ENCODE results near the gene CDC42BPG. TPM values are rescaled to one million over a fixed set of nuclear protein-coding genes. Genes with fewer than 3 reads are reported as not detected.
"Not testable (repeated sequence)": the region's sequence is repeated elsewhere in the genome, so short reads cannot be mapped to it uniquely, and the experiment has no call there.

Gene CDC42BPG
- total RNA-seq, 1 donor from 2014 or later: 5.7 TPM

DNA sequence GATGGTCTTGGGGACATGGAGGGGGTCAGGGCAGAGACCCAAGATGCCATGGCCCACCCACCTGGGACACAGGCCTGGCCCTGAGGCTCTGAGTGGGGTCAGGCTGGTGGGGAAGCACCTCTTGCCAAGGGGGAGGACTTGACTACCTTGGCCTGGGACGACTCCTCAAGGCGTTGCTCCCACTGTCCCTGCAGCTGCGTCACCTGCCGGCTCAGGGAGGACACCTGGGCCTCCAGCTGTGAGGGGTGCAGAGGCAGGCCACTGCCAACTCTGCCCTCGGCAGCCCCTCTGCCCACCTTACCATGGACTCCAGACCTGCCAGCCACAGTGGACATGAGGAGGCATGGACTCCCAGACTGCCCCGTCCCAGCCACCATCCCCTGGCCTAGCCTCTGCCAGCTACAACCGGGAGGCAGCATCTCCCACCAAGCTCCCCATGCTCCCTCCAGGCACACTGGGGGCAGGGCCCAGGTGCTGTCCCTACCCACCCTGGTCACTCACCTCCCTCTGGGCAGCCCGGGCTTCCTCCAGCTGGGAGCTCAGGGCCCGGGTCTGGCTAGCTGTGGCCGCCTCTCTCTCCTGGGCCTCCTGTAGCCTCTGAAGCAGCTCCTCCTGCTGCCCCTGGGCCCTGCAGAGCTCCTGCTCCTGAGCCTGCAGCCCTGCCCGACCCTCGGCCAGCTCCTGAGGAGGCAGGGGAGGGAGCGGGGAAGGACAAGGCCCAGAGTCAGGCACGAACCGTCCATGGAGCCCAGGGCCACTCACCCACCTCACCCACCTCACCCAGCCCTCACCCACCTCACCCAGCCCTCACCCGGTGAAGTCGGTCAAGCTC is 8.6 kb downstream of the CDC42BPG start:
- no peak for DNase-seq

DNA sequence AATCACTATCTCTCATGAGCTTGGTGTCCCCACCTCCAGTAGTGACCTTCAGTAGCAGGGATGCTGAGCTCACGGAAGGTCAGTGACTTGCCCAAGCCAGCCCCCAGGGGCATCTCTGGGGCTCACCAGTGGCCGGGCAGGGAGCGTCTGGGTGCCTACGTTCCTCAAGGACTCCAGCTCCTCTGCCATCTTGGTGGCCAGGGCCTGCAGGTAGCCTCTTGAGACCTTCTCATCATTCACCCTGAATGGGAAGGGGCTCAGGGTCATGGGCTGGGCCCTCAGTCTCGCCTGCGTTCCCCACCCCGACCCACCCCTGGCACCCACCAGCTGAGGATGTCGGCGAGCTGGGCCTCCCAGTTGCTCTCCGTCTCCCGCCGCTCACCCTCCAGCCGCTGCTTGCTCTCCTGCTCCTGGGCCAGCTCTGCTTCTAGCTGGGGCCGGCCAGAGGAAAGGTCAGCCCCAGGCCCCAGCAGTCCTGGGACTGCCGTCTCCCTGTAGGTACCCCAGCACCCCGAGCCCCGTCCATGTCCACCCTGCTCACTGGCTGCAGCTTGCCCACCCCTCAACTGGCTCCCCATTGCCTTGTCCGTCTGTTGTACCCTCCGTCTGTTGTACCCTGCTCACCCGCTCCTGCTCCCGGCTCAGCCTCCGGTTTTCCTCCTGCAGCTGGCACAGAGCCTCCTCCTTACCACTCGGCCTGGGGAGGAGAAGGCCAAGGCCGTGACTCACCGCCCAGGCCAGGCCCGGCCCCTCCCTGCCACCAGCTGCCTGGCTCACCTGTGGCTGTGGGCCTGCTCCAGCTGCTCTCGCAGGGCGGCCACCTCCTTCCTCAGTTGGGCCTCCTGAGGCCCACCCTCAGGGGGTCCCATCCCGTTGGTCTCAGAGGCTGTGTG is 9.5 kb downstream of the CDC42BPG start:
- DNase-seq: no peak

DNA sequence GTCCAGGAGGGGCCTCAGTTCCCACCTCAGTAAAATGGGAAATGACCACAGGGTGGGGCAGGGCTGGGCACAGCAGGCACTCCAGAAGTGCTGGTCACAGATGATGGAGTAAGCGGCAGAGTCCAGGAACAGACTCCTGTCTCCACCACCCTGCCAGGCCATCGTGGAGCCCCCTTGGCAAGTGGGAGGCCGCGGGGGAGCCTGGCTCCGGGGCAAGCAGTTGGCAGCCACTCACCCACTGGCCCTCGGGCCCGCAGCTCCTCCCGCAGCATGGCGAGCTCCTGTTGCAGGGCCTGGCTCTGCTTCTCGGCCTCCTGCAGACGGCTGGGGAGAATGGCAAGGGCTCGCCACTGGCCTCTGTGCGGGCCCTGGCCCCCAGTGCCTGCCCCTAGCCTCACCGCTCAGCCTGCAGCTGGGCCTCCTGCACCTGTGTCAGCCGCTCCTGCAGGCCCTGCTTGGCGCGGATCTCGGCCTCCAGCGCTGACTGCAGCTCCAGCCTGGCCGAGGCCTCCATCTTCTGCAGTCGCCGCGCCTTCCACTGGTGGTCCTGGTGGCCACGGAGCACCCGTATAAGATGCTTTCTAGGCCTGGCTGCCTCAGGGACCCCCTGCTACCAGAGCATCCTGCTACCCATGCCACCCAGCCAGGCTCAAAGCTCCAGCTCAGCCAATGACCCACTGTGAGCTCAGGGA is 10.3 kb downstream of the CDC42BPG start:
- DNase-seq: no peak

DNA sequence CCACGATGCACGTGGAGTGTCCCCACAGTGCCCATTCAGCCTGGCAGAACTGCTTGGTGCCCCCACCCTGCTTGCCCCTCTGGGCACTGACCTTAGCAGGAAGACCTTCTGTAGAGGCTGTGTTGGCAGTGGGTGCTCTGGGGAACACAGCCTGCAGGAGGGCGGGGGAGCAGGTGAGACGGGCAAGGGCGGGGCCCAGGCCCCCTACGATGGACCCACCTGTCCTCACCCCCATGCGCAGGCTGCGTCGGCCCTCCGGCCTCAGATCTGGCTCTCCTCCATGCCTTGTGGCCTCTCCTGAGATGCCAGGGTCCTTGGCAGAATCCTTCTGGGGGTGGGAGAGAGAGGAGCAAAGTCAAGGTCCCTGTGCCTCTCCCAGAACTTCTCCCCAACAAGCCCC is 10.9 kb downstream of the CDC42BPG start:
- no peak for DNase-seq

DNA sequence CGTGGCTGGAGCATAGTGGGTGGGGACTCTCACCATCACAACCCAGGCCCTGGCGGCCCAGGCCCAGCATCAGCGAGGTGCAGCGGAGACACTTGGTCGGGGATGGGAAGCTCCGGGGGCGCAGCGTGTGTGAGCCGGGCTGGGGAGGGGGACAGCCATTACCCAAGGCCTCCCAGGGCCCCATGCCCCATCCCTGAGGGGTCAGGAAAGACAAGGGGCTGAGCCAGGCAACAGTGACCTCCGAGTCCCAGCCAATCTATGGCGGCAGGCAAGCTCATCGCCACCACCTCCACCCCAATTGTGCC is 11.3 kb downstream of the CDC42BPG start:
- DNase-seq: no peak

GRCh38 chr11:64832467-64833197 is 11.8 kb downstream of the CDC42BPG start:
- DNase-seq: no peak

DNA sequence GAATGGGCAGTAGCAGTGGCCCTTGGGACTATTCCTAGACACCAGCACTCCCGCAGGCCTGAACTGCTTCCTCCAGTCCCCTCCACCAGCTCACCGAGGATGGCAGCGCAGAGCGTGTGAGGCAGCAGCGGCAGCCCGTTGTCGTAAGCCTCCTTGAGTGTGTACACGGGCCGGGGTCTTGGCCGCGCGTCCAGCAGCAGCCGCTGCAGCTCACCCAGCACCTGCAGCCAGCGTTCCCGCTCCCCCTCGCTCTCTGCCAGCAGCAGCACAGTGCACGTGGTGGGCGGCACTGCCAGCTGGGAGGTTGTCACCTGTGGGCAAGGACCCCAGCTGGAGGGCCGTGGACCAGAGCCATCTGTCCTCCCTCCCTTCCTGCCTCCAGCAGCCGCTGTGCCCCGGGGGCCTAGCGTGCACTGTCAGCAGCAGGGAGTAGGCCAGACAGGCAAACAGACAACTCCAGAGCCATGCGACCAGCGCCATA is 13.0 kb downstream of the CDC42BPG start:
- DNase-seq: no peak

DNA sequence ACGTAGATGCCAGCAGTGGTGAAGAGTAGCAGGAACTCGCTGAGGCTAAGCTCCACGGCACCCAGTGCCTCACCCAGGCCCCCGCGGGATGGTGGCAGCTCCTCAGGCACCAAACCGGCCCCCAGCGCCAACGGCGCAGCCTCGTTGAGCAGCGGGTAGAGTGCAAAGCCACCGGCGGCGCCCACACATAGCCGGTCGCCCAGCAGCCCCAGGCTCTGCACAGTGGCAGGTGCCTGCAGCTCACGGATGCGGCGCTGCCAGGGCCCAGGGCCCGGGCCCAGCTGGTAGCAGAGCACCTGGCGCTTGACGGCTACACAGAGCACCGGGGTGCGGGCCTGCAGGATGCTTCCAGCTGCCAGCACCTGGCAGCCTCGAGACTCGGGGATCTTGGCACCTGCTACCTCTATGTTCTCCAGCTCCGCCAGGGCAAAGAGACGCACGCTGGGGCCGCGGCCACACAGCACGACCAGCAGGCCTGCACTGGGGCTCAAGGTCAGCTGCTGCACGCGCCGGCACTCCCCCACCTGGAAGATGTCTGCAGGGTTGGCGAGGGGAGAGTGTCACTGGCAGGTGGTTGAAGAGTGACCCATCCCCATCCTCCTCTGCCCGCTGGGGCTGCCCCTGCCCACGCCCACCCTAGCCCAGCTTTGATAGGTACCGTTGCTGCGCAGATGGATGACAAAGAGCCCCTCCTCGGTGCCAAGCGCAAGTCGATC is 14.8 kb downstream of the CDC42BPG start:
- no peak for DNase-seq

- DNase-seq: no peak
Observed at GRCh38 chr11:64827451-64827839, 17.0 kb downstream of the CDC42BPG start.

GRCh38 chr11:64826578-64827450 is 17.6 kb downstream of the CDC42BPG start:
- peak; percentile 64 for DNase-seq

DNA sequence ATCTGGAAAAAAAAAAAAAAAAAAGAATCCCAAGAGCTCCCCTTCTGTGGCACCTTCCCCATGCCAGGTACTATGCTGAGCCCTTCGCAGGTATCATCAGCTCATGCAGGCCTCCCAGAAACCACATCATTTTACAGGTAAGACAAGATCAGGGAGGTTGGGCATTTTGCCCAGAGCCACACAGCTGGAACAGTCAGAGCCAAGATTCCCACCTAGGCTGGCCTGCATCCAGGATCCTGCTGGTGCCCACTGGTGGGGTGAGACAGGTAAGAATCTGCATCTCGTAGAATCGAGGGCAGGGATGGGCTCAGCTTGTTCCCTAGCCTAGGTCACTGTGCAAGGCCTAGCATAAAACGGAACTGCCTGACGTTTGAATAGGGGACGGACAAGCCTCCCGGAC is 18.4 kb downstream of the CDC42BPG start:
- DNase-seq: no peak

DNA sequence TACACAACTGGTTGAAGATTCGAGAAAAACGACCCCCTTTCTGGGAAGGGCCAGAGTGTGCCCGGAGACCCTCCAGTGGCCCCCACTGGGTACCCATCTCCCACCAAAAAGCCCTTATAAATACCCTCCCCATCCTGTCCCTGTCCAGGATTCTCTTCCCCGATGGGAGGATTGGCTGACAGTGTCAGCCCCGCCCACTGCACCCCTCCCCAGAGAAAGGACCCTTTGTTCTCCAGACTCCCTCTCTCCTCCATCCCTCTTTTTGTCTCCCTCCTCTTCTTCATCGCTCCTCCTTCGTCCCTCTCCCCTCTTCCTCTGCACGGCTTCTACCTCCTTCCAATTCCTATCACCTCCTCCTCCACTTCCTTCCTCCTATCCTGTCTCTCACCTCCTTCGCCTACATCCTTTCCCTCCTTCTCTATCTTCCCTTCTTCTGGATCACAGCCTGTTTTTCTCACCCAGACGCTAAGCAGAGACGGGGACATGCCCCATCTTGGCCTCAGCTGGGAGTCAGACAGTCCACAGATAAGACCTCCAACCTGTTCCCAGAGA is 20.8 kb downstream of the CDC42BPG start:
- no peak for DNase-seq

- DNase-seq: no peak
Observed at GRCh38 chr11:64817476-64817875, 27.0 kb downstream of the CDC42BPG start.

GRCh38 chr11:64815433-64815832 is 29.0 kb downstream of the CDC42BPG start:
- not testable (repeated sequence) for DNase-seq

DNA sequence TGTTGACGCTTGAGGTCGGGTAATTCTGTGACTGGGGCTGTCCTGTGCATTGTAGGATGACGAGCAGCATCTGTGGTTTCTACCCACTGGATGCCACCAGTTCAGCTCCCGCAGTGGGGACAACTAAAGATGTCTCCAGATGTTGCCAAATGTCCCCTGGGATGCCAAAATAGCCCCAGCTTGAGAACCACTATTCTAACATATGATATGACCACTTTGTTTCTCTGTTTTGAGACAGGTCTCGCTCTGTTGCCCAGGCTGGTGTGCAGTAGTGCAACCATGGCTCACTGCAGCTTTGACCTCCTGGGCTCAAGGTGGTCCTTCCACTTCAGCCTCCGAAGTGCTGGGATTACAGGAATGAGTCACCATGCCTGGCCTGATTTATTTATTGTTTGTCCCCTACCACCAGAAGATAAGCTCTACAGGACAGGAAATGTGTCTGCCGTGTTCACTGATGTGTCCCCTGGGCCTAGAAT is 29.7 kb downstream of the CDC42BPG start:
- no peak for DNase-seq

DNA sequence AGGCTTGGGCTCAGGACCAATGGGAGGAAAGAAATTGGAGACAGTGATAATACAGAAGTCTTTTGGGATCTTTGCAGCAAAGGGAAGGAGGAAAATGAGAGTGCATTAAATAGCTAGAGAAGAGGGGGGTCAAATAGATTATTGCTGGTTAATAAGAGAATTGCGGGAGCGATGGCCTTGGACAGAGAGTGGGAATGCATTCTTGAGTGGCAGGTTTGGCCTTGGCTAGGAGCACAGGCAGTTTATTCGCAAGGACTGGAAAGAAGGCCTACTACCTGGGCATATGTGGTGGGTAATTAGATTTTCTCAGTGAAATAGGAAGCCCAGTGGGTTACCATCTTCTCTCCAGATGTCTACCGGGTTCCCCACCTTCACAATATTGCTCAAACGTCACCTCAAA is 30.6 kb downstream of the CDC42BPG start:
- DNase-seq: no peak

DNA sequence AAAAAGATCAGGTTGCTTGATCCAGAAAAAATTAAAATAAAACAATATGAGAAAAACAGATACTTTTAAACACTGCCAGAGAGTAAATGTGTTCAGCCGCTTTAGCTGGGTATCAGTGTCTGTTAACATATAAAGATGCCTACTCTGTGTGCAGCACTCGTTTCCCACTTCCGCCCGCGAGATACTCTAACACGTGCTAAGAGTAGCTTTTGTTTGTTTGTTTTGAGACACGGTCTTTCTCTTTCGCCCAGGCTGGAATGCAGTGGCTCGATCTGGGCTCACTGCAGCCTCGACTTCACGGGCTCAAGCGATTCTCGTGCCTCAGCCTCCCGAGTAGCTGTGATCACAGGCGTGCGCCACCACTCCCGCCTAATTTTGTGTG is 33.6 kb downstream of the CDC42BPG start:
- DNase-seq: no peak

DNA sequence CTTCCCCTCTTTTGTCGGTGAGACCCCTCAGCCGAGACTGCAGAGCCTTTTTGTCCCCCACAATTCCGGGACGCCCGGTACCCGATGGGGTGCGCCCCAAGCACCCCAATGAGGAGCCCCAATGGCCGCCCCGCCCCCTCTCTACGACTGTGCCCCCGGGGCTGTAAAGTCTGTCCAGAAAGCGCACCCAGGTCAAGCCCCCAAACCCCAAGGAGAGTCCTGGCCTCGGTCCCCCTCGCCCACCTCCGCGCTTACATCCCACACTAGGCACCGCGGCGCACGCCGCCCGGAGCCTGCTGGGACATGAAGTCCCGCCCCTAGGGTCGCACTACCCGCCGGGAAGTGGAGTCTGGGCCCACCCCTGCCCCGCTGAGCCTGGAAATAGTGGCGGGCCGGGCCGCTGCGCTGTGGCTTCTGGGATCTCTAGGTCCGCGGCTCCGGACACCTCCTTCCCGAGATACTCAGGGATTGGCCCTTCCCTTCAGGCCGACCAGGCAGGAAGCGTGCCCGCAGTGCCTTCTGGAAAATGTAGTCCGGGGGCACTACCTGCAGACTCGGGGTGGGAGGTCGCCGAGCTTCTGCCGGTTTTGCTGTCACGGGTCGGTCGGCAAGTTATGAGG is 34.1 kb downstream of the CDC42BPG start, which contains the start of gene MEN1:
MEN1 (minus strand) TSS at position 281 of the 620 bp plus-strand sequence. CDS start 442 bp downstream, outside the sequence.
- peak; percentile 98 for DNase-seq

DNA sequence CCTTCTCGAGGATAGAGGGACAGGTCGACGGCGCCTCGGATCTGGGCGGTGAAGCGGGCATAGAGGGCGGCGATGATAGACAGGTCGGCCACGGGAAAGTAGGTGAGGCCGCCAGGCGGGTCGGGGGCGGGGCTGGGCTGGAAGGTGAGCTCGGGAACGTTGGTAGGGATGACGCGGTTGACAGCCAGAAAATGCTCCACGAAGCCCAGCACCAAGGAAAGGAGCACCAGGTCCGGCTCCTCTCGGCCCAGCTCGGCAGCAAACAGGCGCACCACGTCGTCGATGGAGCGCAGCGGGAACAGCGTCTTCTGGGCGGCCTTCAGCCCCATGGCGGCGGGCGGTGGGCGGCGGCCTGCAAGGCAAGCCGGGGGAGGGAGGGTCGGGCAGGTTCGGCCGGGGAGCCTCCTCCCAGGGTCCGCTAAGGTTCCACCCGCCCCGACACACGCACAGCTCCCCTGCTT is 34.6 kb downstream of the CDC42BPG start:
- peak; percentile 41 for DNase-seq
